ENCODE measurements around the gene ABHD1.
"Not testable (repeated sequence)": the region's sequence is repeated elsewhere in the genome, so short reads cannot be mapped to it uniquely, and the experiment has no call there.

The ABHD1 gene

GRCh38 chr2:27111392-27112078, 12.1 kb upstream of the ABHD1 start:
- DNase-seq, result not testable (repeated sequence)

GRCh38 chr2:27115519-27115918, 8.1 kb upstream of the ABHD1 start:
- no peak for DNase-seq

- DNase-seq, result no peak
Observed at GRCh38 chr2:27117995-27118524, 5.6 kb upstream of the ABHD1 start.

GRCh38 chr2:27118525-27119329, 4.9 kb upstream of the ABHD1 start, which contains the start of gene CGREF1:
Gene CGREF1, minus strand, starts transcription at chr2:27119128. Its CDS starts 14,762 bp downstream, at chr2:27104366.
- peak; percentile 26 for DNase-seq

- not testable (repeated sequence) for DNase-seq
Observed at GRCh38 chr2:27119330-27119670, 4.3 kb upstream of the ABHD1 start.

GRCh38 chr2:27121906-27122305, 1.7 kb upstream of the ABHD1 start:
- no peak for DNase-seq

- no peak for DNase-seq
Observed at GRCh38 chr2:27122791-27123190, 824 bp upstream of the ABHD1 start.

- DNase-seq, result no peak
Observed at GRCh38 chr2:27125104-27125503, 1.5 kb downstream of the ABHD1 start.

- no peak for DNase-seq
Observed at GRCh38 chr2:27126252-27126710, 2.7 kb downstream of the ABHD1 start.

GRCh38 chr2:27127883-27128667, 4.5 kb downstream of the ABHD1 start:
- no peak for DNase-seq

- no peak for DNase-seq
Observed at GRCh38 chr2:27128668-27129571, 5.3 kb downstream of the ABHD1 start.

- DNase-seq, result no peak
Observed at GRCh38 chr2:27130396-27130795, 6.8 kb downstream of the ABHD1 start.

- DNase-seq, result no peak
Observed at GRCh38 chr2:27131429-27131828, 7.8 kb downstream of the ABHD1 start.

- DNase-seq, result no peak
Observed at GRCh38 chr2:27133195-27133875, 9.7 kb downstream of the ABHD1 start.

- peak; percentile 96 for DNase-seq
Observed at GRCh38 chr2:27133905-27134780, 10.5 kb downstream of the ABHD1 start, which contains the start of gene PREB. Gene PREB, minus strand, starts transcription at chr2:27134636. Its CDS starts 215 bp downstream, at chr2:27134421.

- no peak for DNase-seq
Observed at GRCh38 chr2:27134781-27135477, 11.3 kb downstream of the ABHD1 start.

- no peak for DNase-seq
Observed at GRCh38 chr2:27135478-27135955, 11.9 kb downstream of the ABHD1 start.

GRCh38 chr2:27136751-27137150, 13.1 kb downstream of the ABHD1 start:
- no peak for DNase-seq

GRCh38 chr2:27137322-27137935, 13.8 kb downstream of the ABHD1 start:
- DNase-seq, result no peak
